OCI-LY7 (cell line): ENCODE results near the gene ERI3. TPM values are rescaled to one million over a fixed set of nuclear protein-coding genes. Genes with fewer than 3 reads are reported as not detected.

Experiments
- BruUV-seq: library from RNA; stranded (reverse); fragments of 400-500 nt; replicated peaks from 2 replicates; lab custom pipeline; 2021; lab: Mats Ljungman, UMichigan
- CTCF ChIA-PET: fragments of 300-600 bp; sonication (Branson Sonifier 250); formaldehyde crosslinking; loops from one replicate; lab custom pipeline; 2022; ENCODE audit warnings: antibody characterized with exemption; ENCODE audit not compliant: unreplicated experiment; lab: Charles Lee
- POLR2A ChIA-PET: fragments of 300-600 bp; sonication (Branson Sonifier 250); formaldehyde crosslinking; loops from one replicate; lab custom pipeline; 2022; ENCODE audit warnings: antibody characterized with exemption; lab: Charles Lee
- DNase-seq: peaks from one replicate; pipeline ENCODE4 v3.0.0-alpha.2; 2015; ENCODE audit warnings: low spot score
- H2AFZ ChIP-seq: fragments of 200-600 bp; sonication (generic), shearing (Covaris generic); 2 replicates; pipeline ENCODE4 v1.6.1; 2014; ENCODE audit warnings: mild to moderate bottlenecking, antibody characterized with exemption, low read length, moderate library complexity
- H3K27ac ChIP-seq: fragments of 200-600 bp; sonication (generic); 2 replicates; pipeline ENCODE4 v1.5.1; 2014; ENCODE audit warnings: mixed run types, low read depth, mild to moderate bottlenecking, moderate library complexity, low read length, inconsistent platforms; ENCODE audit not compliant: poor library complexity, severe bottlenecking
- H3K36me3 ChIP-seq: fragments of 200-600 bp; sonication (generic); 2 replicates; pipeline ENCODE4 v1.6.1; 2014; ENCODE audit warnings: mild to moderate bottlenecking, antibody characterized with exemption, low read length, moderate library complexity, mixed read lengths; ENCODE audit not compliant: insufficient read depth
- H3K4me1 ChIP-seq: fragments of 200-600 bp; sonication (generic); 2 replicates; pipeline ENCODE4 v1.5.1; 2014; ENCODE audit warnings: mild to moderate bottlenecking, low read length; ENCODE audit not compliant: insufficient read depth, poor library complexity, severe bottlenecking
- H3K4me2 ChIP-seq: fragments of 200-600 bp; sonication (generic); 2 replicates; pipeline ENCODE4 v1.6.1; 2014; ENCODE audit warnings: mild to moderate bottlenecking, low read length
- H3K4me3 ChIP-seq: fragments of 200-600 bp; sonication (generic); 2 replicates; pipeline ENCODE4 v1.5.1; 2014; ENCODE audit warnings: mild to moderate bottlenecking, low read depth, low read length; ENCODE audit not compliant: poor library complexity, severe bottlenecking
- H3K79me2 ChIP-seq: fragments of 200-600 bp; sonication (generic); 2 replicates; pipeline ENCODE4 v1.6.1; 2016; ENCODE audit warnings: low read depth, mild to moderate bottlenecking, low read length, moderate library complexity, mixed read lengths; ENCODE audit not compliant: insufficient read depth
- H3K9me2 ChIP-seq: fragments of 200-600 bp; sonication (generic); 2 replicates; pipeline ENCODE4 v1.6.1; 2016; ENCODE audit warnings: mild to moderate bottlenecking, low read length, mixed read lengths; ENCODE audit not compliant: insufficient read depth
- H3K9me3 ChIP-seq: fragments of 200-600 bp; sonication (generic); 2 replicates; pipeline ENCODE4 v1.6.1; 2014; ENCODE audit warnings: mild to moderate bottlenecking, mixed run types, low read length, mixed read lengths
- H4K20me1 ChIP-seq: fragments of 200-600 bp; sonication (generic); 2 replicates; pipeline ENCODE4 v1.6.1; 2014; ENCODE audit warnings: mild to moderate bottlenecking, antibody characterized with exemption, low read length, moderate library complexity, mixed read lengths; ENCODE audit not compliant: insufficient read depth
- CTCF ChIP-seq: fragments of 200-600 bp; sonication (generic); conservative IDR thresholded peaks from 2 replicates; pipeline ENCODE4 v1.5.1; 2014; ENCODE audit warnings: mild to moderate bottlenecking, antibody characterized with exemption, low read length, moderate library complexity, mixed read lengths
- EZH2phosphoT487 ChIP-seq: fragments of 200-600 bp; sonication (generic); IDR thresholded peaks from 2 replicates; pipeline ENCODE4 v1.6.1; 2018; ENCODE audit warnings: low read depth, borderline replicate concordance, mild to moderate bottlenecking, mixed run types, antibody characterized with exemption, low read length, moderate library complexity, mixed read lengths
- intact Hi-C: fragments of 100-400 bp; cut with micrococcal nuclease; formaldehyde crosslinking; loops from one replicate; pipeline ENCODE4 v1.10.0; 2022; ENCODE audit not compliant: unreplicated experiment
- total RNA-seq, 2 experiments: library from RNA; depleted of rRNA in 1 of 2; stranded (reverse); fragments of >200 nt in 1 of 2; shearing (Covaris generic) in 1 of 2; gene quantifications; 2 replicates each; pipeline ENCODE4 v1.2.3, GENCODE V29; 2014 to 2022

Gene ERI3
- total RNA-seq, 2 experiments from 2014 or later = 46.5 to 47.4 TPM

GRCh38 chr1:44371206-44371605, 16.1 kb upstream of the ERI3 start:
- Histone ChIP-seq H3K4me2 (no peak overlapping the region), H3K36me3 (no peaks in the 10 kb centered on the region), H3K4me3 (no peak overlapping the region), H3K27ac (no peak overlapping the region), H2AFZ (no peak overlapping the region), H3K9me3 (no peaks in the 10 kb centered on the region), H3K4me1 (no peaks in the 10 kb centered on the region), H3K9me2 (no peaks in the 10 kb centered on the region), H3K79me2 (no peaks in the 10 kb centered on the region), H4K20me1 (no peaks in the 10 kb centered on the region)
- CTCF ChIA-PET = no interaction called here
- BruUV-seq = no TSS peak
- TF ChIP-seq CTCF (no peak), EZH2phosphoT487 (no peak)
- intact Hi-C loops = loop anchor here (10.0 kb wide), 1 partner anchor 284 kb away; no protein-coding TSS in a partner anchor
- POLR2A ChIA-PET = interaction anchor here (0.7 kb wide), 1 partner anchor 95 kb away, joined by 3 read pairs; no protein-coding TSS in a partner anchor
- no peak for DNase-seq

GRCh38 chr1:44368471-44369151, 13.6 kb upstream of the ERI3 start:
- Histone ChIP-seq H2AFZ (no peak overlapping the region), H3K9me3 (no peaks in the 10 kb centered on the region), H3K4me3 (no peak overlapping the region), H3K4me2 (no peak overlapping the region), H4K20me1 (no peaks in the 10 kb centered on the region), H3K4me1 (no peaks in the 10 kb centered on the region), H3K27ac (no peak overlapping the region), H3K79me2 (no peaks in the 10 kb centered on the region), H3K36me3 (no peaks in the 10 kb centered on the region), H3K9me2 (no peaks in the 10 kb centered on the region)
- CTCF ChIA-PET = no interaction called here
- TF ChIP-seq EZH2phosphoT487 = no peak
- no peak for TF ChIP-seq CTCF
- no TSS peak for BruUV-seq
- intact Hi-C loops = no loop called here
- POLR2A ChIA-PET = no interaction called here
- DNase-seq = no peak

GRCh38 chr1:44367944-44368343, 12.9 kb upstream of the ERI3 start:
- no peak for DNase-seq
- no peak overlapping the region for H2AFZ ChIP-seq
- no peak overlapping the region for H3K4me2 ChIP-seq
- ChIA-PET POLR2A (no interaction called here), CTCF (no interaction called here)
- H3K36me3 ChIP-seq = no peaks in the 10 kb centered on the region
- no peak overlapping the region for H3K4me3 ChIP-seq
- intact Hi-C loops = no loop called here
- no peaks in the 10 kb centered on the region for H3K9me2 ChIP-seq
- H4K20me1 ChIP-seq = no peaks in the 10 kb centered on the region
- no TSS peak for BruUV-seq
- H3K79me2 ChIP-seq = no peaks in the 10 kb centered on the region
- H3K27ac ChIP-seq = no peak overlapping the region
- no peak for TF ChIP-seq EZH2phosphoT487
- TF ChIP-seq CTCF = no peak
- peaks cover 3% of the 10 kb centered on the region for H3K4me1 ChIP-seq
- no peaks in the 10 kb centered on the region for H3K9me3 ChIP-seq
